ENCODE measurements around the gene KCNC2.

Gene KCNC2

DNA sequence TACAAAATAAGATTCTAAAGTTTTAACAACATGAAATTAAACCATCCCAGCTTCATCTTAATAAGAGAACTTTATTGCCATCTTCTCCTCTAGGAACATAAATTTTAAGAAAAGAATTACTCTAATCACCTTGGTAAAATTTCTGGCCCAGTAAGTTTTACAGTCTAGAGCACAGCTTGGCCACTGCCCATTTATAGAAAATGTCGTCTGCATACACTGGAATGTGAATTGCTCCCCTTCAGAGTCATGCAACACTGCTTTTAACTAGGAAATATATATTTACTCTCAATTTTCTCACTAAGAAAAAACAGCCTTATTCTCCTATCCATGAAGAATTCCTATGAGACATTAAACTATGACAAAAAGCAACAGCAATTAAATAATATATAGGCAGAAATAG is 48.2 kb downstream of the KCNC2 start:
- DNase-seq (ENCODE audit: low read depth in 2 of 2) = no peak

DNA sequence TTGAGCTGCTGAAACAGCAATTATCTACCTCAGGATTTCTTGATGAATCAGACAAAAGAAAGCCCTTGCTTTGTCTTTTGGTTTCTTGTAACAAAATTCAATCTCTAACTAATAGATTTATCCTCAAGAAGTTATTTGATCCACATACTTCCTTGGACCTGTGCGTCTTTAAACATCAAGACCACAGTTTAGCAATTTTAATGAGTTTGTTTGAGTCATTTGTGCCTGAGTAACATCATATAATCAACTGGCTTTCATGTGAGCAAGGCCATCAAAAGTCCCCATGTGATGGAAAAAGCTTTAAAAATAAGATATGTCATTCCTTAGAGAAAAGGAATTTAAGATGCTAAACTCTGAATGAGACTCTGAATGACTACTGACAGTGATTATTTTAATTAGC is 52.3 kb downstream of the KCNC2 start:
- no peak for DNase-seq (ENCODE audit: low read depth in 2 of 2)

DNA sequence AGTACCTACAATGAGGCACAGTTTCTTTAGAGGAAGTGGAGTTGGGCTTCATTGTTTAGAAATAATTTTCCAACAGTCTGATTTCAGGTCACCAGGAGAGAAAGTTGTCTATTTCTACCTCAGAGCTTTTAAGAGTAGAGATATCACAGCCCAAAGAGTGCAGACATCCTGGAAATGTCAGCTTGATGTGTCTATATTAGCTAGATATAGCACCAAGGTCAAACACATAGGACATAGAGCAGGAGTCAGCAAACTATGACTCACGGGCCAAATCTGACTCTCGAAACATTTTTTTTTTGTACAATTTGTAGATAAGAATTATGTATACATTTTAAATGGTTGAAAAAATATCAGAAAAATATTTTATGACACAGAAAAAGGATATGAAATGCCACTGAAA is 53.7 kb downstream of the KCNC2 start:
- no peak for DNase-seq (ENCODE audit: low read depth in 2 of 2)

DNA sequence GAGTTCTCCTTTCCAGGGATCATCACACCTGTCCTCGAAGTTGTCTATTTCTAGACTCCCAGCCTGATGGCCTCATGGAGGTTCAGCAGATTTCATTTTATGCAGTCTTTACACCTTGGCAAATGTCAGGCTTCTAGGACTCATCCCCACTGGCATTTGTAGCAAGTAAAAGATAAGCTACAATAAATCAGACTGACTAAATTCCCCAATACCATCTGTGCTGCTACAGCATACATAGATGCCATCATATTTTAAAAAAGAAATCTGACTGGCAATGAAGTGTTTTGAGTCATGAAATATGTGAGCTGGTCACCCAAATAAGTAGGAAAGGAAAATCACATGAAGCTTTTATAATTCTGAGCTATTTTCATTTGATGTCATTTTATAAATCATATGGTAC is 55.3 kb downstream of the KCNC2 start:
- no peak for DNase-seq (ENCODE audit: low read depth in 2 of 2)

DNA sequence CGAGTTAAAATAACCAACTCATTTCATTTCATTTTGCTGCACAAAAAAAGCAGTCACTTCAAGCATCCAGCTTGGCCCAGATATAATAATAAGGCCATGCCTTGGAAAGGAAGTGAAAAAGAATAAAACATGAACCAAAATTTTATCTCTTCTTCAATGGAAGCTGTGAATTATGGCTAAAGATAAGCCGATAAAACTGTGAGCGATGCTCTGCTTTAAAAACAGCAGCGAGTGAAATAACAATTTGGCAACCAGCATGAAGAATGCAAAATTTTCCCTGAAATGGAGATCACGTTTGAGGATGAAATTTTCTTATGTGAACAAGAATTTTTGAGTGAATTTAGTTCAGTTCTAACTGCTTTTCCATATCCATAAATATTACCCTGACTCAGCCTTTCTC is 70.4 kb downstream of the KCNC2 start:
- no peak for DNase-seq (ENCODE audit: low read depth in 2 of 2)

DNA sequence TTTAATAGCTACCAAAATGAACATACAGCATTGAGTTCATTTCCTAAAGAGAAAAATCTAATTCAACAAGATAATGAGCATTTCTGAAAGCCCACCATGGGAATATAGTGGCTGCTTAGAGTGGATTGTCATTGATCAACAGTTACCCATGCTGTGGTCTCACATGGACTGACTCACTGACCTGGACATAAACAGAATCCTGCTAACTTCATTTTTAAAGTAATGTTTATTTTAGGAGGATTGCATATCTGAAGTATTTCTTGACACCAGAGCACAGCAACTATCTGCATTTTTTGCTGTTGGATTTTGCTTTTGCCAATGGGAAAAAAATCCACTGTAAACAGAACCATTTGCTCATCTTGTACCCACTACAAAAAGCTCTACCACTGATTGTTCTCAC is 71.7 kb downstream of the KCNC2 start:
- no peak for DNase-seq (ENCODE audit: low read depth in 2 of 2)

DNA sequence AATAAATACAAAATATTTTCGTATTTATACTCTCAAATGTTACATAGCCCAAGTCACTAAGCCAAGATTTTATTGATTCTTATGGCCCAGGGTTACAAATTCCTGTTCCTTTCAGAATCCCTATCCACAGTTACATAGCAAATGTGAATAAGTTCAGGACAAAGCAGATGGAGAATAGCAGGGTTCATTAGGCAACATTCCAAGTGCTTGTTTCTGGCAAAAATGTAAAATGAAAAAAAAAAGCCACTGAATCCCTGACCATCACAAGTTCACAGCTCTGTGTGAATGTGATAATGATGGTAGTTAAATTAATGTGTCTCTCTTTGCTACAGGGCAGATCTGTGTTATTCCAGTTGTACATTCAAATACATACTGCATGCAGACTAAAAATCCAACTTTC is 74.6 kb downstream of the KCNC2 start:
- no peak for DNase-seq (ENCODE audit: low read depth in 2 of 2)

DNA sequence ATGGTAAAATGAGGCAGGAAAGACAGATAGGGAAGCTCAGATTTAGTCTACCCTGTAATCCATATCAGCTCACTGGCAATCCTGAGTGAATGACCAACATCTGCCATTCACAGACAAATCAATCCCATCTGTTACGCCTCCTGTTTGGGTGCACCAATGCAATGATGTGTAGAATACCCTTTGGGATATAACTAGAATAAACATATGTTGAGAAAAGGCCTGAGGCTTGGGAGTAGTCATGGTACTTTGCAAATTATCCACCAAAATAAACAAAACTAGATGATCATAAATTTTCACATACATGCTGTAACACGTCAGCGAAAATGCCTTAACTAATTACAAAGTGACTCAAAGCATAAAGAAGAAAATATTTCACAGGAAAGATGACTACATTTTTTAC is 78.8 kb downstream of the KCNC2 start:
- no peak for DNase-seq (ENCODE audit: low read depth in 2 of 2)

DNA sequence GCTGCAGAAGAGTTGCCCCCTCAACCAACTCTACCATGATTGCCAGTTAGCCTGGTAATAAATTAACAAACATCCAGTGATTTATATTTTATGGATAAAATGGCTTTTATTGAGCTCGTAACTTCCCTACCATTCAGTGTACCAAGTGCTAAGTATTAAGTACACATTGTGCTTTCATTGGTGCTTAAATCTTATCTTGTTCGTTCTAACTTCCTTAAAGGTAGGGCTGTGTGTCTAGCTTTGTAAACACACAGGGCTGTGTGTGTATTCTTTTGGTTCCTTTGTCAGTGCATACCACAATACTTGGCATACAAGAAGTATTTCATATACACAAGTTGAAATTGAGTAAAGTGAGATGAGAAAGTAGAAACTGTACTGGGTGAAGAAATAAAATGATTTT is 80.4 kb downstream of the KCNC2 start:
- DNase-seq (ENCODE audit: low read depth in 2 of 2) = no peak

DNA sequence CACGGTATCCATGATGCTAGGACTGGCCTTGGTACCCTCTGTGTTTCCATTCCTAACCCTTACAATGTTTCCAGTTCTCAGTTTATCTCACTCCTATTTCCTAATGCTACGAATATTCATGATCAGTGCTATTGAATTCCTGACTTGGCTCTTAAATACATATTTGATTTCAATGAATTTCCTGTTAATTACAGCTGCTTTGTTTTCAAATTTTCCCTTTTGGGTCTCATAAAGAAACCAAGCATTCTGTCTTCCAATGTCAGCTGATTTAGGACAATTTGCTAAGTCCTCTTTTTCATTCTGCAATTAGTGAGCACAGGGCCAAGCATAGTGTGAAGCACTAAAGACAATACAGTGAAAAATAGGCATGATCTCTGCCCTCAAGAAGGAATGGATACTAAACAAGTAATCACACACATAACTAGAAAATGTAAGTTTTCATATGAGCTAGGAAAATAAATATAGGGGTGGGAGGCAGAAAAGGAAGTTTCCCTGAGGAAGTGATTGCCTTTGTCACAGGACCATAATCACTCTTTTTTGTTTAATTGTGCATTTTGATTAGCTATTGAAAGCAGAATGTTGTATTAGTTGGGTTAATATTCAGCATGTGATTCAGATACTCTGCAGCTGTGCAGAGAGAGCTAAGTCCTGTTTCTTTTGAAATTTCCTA is 88.5 kb downstream of the KCNC2 start:
- no peak for DNase-seq (ENCODE audit: low read depth in 2 of 2)

DNA sequence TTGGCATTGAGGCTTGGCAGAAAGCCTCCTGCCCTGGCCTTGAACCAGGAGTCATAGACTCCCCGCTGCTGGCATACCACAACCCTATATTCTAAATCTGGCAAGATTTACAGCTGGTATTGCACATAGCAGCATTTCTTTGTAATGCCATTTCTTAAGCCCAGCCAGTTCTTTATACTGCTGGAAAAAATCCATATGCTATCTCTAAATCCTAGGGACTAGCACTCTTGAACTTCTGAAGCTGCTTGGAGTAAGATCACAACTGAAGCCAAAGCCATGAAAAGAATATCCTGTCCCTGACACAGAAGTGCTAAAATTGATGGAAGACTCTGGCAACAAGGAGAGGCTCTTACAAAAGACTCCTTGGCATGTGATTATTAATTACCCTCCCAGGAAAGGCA is 89.3 kb downstream of the KCNC2 start:
- no peak for DNase-seq (ENCODE audit: low read depth in 2 of 2)

DNA sequence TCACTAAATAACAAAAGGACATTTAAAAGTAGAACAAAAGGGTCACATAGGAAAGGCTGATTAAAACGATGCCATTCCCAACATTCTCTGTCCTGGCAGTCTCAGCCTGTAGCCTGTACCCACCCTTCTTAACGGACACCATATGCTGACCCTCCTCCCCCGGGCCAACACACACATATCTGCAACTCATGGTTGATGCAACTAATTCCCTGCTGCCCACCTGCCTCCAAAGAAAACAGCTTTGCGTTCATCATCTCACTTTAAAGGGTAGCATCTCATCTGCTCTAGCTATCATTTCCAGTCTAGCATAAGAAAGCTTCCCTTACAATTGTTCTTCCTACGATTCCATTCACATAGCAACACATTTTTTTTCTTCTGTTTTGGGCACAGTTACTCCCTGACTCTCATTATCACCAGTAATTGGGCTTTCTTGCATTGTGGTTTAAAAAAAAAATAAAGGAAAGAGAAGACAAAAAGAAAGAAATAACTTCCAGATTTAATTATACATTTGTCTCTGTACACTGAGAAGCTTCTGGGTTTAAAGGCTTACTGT is 92.9 kb downstream of the KCNC2 start:
- DNase-seq (ENCODE audit: low read depth in 2 of 2) = no peak

DNA sequence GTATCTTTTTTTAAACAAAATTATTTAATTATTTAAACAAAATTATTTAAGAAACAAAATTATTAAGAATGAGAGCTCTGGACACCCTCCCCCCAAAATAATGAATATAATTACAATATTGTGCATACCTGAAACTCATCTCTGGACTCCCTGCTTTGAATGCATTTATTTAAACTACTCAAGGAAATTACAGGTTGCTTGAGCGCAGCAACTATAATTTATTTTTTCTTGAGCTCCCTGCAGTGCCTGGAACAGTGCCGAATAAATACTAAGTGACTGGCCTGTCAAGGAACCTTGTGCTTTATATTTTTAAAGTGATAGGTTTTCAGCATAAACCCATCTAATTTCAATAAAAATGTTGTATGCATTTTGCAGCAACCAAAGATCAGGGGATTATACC is 93.9 kb downstream of the KCNC2 start:
- no peak for DNase-seq (ENCODE audit: low read depth in 2 of 2)

DNA sequence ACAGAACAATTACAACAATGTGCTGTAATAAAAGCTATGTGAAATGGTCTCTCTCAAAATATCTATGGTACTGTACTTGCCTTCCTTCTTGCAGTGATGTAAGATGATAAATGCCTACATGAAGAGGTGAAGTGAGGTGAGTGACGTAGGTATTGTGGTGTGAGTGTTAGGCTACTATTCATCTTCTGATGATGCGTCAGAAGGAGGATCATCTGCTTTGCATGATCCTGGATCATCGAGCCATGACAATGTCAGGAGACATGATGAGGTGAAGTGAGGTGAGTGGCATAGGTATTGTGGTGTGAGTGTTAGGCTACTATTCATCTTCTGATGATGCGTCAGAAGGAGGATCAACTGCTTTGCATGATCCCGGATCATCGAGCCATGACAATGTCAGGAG is 105.8 kb downstream of the KCNC2 start:
- no peak for DNase-seq (ENCODE audit: low read depth in 2 of 2)

DNA sequence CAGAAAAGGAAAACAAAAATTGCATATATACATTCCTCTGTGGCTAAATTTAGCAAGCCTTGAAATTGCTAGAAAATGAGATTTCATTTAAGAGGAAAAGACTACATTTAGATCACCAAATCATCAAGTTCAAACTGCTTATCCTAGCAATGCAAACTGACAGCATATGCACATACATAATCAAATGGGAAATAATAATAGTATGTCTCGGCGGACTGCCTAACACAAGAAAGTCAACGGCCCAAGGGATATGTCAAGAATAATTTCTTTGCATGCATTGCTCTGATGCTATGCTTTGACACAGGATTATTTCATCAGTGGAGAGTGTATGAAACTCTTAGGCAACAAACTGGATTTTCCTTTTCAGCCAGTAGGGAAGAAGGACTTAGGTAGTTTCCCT is 107.9 kb downstream of the KCNC2 start:
- no peak for DNase-seq (ENCODE audit: low read depth in 2 of 2)

DNA sequence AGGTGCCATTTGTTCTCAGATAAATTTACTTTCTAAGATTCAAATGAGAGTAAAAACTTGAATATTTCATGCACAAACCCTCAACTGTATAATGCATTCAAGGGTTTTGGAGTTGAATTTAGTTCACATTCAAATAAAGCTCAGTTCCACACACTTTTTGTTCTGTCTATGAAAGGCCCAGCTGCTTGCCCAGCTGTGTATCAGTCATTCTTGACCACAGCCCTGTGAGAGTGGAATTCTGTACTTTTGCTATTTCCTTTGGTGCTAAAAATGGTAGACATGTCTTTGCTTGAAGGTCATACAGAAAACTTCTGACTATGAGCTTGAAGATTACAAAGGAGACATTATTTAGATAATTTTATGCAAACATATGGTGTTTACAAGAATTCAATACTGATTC is 110.4 kb downstream of the KCNC2 start:
- no peak for DNase-seq (ENCODE audit: low read depth in 2 of 2)

DNA sequence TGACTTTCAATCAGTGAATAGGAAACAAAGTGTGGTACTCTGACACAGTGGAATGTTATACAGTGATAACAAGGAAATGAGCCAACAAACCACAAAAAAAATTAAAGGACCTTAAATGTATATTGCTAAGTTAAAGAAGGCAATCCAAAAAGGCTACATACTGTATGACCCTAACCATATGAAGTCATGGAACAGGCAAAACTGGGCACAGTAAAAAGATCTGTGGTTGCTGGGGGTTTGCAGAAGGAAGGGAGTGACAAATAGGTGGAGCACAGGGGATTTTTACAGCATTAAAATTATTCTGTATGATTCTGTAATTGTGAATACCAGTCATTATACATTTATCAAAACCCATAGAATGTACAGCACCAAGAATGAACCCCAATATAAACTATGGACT is 112.6 kb downstream of the KCNC2 start:
- no peak for DNase-seq (ENCODE audit: low read depth in 2 of 2)

DNA sequence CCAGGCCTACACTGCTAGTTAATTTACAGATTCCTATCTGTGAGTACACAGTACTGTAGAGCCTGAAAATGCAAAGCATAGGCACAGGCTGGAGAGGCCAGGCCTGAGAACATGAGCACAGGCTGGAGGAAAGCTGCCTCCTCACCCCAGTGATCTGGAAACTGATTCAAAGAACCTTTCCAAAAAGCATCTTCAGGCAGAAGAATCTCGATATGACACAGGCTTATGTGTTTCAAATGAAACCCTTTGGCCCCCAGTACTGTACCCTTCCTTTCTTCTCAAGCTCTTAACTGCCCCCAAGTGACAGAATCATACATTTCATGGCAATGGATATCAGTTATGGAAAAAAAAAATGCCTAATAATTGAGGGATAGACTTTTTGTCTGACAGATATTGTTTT is 122.0 kb downstream of the KCNC2 start:
- no peak for DNase-seq (ENCODE audit: low read depth in 2 of 2)

DNA sequence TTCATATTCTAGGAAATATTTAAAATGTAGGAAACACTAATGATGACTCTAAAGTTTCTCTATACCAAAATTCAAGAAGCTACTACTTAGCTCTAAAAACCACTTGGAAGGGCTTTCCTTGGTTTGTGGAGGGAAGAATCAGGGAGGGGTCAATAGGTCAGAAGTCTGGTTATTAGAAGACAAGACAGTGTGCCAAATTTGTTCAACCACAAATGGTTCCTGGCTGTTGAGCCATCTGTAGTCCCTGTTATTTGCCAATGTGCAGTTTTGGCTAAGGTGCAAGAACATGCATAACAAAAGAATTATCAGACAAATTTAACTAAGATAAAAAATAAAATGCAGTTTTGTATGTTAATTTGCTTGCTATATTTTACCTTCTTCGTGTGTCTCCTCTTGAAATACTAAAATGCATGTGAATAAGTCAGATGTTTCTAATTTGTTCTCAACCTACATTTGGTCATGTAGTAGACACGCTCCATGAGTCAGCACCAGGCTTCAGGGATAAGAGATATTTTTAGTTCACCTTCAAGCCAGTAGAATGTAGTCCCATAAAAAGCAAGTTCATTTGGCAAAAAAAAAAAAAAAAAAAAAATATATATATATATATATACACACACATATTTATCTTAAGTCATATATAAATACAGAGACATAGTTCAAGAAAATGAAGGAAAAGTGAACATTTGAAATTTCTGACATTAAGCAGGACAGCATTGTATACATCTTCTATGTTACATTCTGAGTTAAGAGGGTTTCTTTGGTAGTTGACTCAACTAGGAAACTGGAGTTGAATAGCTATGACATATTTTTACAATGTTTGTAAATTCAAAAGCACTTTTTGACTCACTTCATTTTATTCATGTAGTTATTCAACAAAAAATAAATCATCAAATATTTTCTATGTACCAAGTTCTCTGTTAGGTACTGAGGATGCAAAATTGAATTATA is 123.3 kb downstream of the KCNC2 start:
- no peak for DNase-seq (ENCODE audit: low read depth in 2 of 2)

DNA sequence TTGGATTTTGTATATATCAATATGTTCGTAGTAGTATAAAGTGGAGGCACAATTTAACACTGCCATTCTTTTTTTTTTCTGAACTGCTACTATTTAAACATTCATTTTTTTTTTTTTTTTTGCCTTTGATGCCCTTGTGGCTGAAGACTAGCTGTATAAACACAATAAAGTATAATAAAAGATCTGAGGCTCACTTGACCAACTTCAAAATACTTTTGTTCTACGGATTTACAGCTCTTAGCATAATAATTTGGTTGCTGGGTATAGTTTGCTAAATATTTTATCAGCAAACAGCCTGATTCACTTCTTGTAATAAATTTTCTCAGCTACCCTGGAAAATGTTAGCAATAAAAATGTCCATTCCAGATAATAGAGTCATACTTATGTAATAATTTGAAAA is 128.3 kb downstream of the KCNC2 start:
- no peak for DNase-seq (ENCODE audit: low read depth in 2 of 2)

DNA sequence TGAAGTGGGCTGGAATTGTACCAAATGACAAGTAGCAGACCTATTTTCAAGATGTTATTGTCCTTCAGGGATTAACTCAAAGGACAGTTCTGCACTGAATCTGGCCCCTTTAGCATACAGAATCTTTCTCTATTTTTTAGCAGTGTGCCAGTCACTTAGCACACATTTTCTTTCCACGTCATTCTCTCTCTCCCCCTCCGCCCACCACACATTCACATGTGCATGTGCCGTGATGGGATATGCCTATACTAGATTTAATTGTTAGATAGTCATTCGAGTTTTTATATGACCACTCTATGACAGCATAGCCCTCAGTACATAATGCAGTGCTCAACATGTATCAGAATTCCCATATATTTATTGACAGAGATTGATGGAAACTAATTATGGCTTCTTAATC is 129.1 kb downstream of the KCNC2 start:
- DNase-seq (ENCODE audit: low read depth in 2 of 2) = no peak

DNA sequence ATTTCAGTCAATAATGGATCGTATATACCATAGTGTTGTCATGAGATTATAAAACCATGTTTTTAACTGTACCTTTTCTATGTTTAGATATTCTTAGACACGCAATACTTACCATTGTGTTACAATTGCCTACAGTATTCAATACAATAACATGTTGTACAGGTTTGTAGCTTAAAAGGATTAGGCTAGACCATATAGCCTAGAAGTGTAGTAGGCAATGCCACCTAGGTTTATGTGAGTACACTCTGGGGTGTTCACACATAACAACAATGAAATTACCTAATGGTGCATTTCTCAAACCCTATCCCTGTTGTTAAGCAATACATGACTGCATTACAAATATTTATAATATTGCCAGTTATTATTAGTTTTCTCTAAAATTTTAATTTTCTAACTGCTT is 144.2 kb downstream of the KCNC2 start:
- no peak for DNase-seq (ENCODE audit: low read depth in 2 of 2)

DNA sequence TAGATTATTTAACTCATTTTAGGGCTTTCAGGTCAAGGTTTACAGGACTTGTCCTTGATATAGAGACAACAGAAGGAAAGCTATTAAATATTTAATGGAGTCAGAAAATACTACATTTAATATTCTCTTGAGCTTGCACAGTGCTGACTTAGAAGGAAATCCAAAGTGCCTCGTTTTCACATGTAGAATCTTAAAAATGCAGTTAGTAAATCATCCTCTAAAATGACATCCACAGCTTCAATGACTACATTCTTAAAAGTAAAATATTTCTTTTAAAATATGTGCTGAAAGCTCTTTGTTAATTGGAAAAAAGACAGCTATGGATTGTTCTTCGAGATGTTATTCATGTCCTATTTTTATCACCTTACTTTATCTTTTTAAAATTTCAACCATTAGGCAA is 146.9 kb downstream of the KCNC2 start:
- DNase-seq (ENCODE audit: low read depth in 2 of 2) = no peak

All from stimulated activated CD8-positive, alpha-beta memory T cell treated with anti-CD3 and anti-CD28 coated beads, Interleukin-7, amount 100 ng/mL, for 1 hour (primary cell).